GM23338 (cell line): ENCODE results near the gene MSL3. TPM values are rescaled to one million over a fixed set of nuclear protein-coding genes. Genes with fewer than 3 reads are reported as not detected.

Experiments used
- ATAC-seq: fragments of 200-7000 bp; cut with Tn5 transposase; 3 replicates; pipeline ENCODE4 v1.9.1; 2020
- DNase-seq: peaks from one replicate; pipeline ENCODE4 v3.0.0-alpha.2; 2015; ENCODE audit warnings: low spot score
- H2AFZ ChIP-seq: fragments of 200-600 bp; sonication (generic); 2 replicates; pipeline ENCODE4 v1.8.0; 2016; ENCODE audit warnings: antibody characterized with exemption, mild to moderate bottlenecking, moderate library complexity
- H3F3A ChIP-seq: fragments of 200-600 bp; sonication (generic); replicated peaks from 2 replicates; pipeline ENCODE4 v1.8.0; 2017; ENCODE audit warnings: antibody characterized with exemption, mixed run types, low read depth
- H3K27ac ChIP-seq: fragments of 200-600 bp; sonication (generic); 2 replicates; pipeline ENCODE4 v1.6.1; 2016; ENCODE audit warnings: low read depth
- H3K27me3 ChIP-seq: fragments of 200-600 bp; sonication (generic); 2 replicates; pipeline ENCODE4 v1.8.0; 2016; ENCODE audit warnings: mild to moderate bottlenecking, mixed run types, moderate library complexity; ENCODE audit not compliant: insufficient read depth
- H3K36me3 ChIP-seq: fragments of 200-600 bp; sonication (generic); 2 replicates; pipeline ENCODE4 v1.8.0; 2016; ENCODE audit warnings: mild to moderate bottlenecking; ENCODE audit not compliant: insufficient read depth
- H3K4me1 ChIP-seq: fragments of 200-600 bp; sonication (generic); 2 replicates; pipeline ENCODE4 v1.8.0; 2016; ENCODE audit warnings: mild to moderate bottlenecking, moderate library complexity; ENCODE audit not compliant: insufficient read depth
- H3K4me2 ChIP-seq: fragments of 200-600 bp; sonication (generic); 2 replicates; pipeline ENCODE4 v1.7.1; 2017; ENCODE audit warnings: mixed run types
- H3K4me3 ChIP-seq: fragments of 200-600 bp; sonication (generic); 2 replicates; pipeline ENCODE4 v1.6.1; 2016; ENCODE audit warnings: mixed run types
- H3K79me2 ChIP-seq: fragments of 200-600 bp; sonication (generic); replicated peaks from 2 replicates; pipeline ENCODE4 v1.8.0; 2017; ENCODE audit warnings: mild to moderate bottlenecking; ENCODE audit not compliant: insufficient read depth
- H3K9me2 ChIP-seq: fragments of 200-600 bp; sonication (generic); 2 replicates; pipeline ENCODE4 v1.8.0; 2017; ENCODE audit not compliant: insufficient read depth
- H4K20me1 ChIP-seq: fragments of 200-600 bp; sonication (generic); replicated peaks from 2 replicates; pipeline ENCODE4 v1.8.0; 2017; ENCODE audit warnings: mild to moderate bottlenecking; ENCODE audit not compliant: insufficient read depth
- H3K27ac Mint-ChIP-seq: 2 replicates; pipeline ENCODE4 v1.8.0; 2020; ENCODE audit warnings: inconsistent platforms, mild to moderate bottlenecking, moderate library complexity, mixed read lengths
- H3K27me3 Mint-ChIP-seq: 3 replicates; pipeline ENCODE4 v1.8.0; 2022; ENCODE audit warnings: low read depth, mild to moderate bottlenecking, moderate library complexity, mixed read lengths, inconsistent platforms; ENCODE audit not compliant: insufficient read depth, poor library complexity
- H3K36me3 Mint-ChIP-seq: 3 replicates; pipeline ENCODE4 v1.8.0; 2021; ENCODE audit warnings: low read depth, mild to moderate bottlenecking, inconsistent platforms, moderate library complexity, mixed read lengths
- H3K4me1 Mint-ChIP-seq: 3 replicates; pipeline ENCODE4 v1.8.0; 2020; ENCODE audit warnings: mild to moderate bottlenecking, inconsistent platforms, mixed read lengths
- H3K4me3 Mint-ChIP-seq: 3 replicates; pipeline ENCODE4 v1.8.0; 2021; ENCODE audit warnings: moderate library complexity, mild to moderate bottlenecking, inconsistent platforms, mixed read lengths
- H3K9me3 Mint-ChIP-seq: 3 replicates; pipeline ENCODE4 v1.8.0; 2020; ENCODE audit warnings: moderate library complexity, mild to moderate bottlenecking, inconsistent platforms, mixed read lengths
- CREB1 ChIP-seq: fragments of 250-450 bp; sonication (Bioruptor Pico); IDR thresholded peaks from 2 replicates; pipeline ENCODE4 v1.5.0; 2020; ENCODE audit warnings: low read depth, mild to moderate bottlenecking, moderate library complexity
- ETS1 ChIP-seq: IDR thresholded peaks from 2 replicates; pipeline ENCODE4 v1.6.1; 2016; ENCODE audit warnings: antibody characterized with exemption
- EZH2 ChIP-seq: fragments of 200-600 bp; sonication (generic); IDR thresholded peaks from one replicate; pipeline ENCODE4 v1.8.0; 2017; ENCODE audit warnings: antibody characterized with exemption, mild to moderate bottlenecking, low read depth; ENCODE audit not compliant: unreplicated experiment
- EZH2phosphoT487 ChIP-seq: fragments of 200-600 bp; sonication (generic); IDR thresholded peaks from one replicate; pipeline ENCODE4 v1.8.1; 2018; ENCODE audit warnings: antibody characterized with exemption; ENCODE audit not compliant: unreplicated experiment
- JUNB ChIP-seq: IDR thresholded peaks from one replicate; pipeline ENCODE4 v1.6.1; 2016; ENCODE audit warnings: antibody characterized with exemption; ENCODE audit not compliant: unreplicated experiment
- NANOG ChIP-seq: IDR thresholded peaks from 2 replicates; pipeline ENCODE4 v1.6.1; 2016; ENCODE audit warnings: antibody characterized with exemption, borderline replicate concordance
- POLR2AphosphoS5 ChIP-seq: IDR thresholded peaks from 2 replicates; pipeline ENCODE4 v1.6.1; 2016; ENCODE audit warnings: antibody characterized with exemption, low read depth
- STAT1 ChIP-seq: IDR thresholded peaks from one replicate; pipeline ENCODE4 v1.6.1; 2016; ENCODE audit warnings: antibody characterized with exemption; ENCODE audit not compliant: unreplicated experiment
- ZNF114 ChIP-seq: fragments of 250-450 bp; sonication (Bioruptor Pico); IDR thresholded peaks from 2 replicates; pipeline ENCODE4 v1.5.0; 2020; ENCODE audit warnings: mild to moderate bottlenecking, moderate library complexity
- ZNF331 ChIP-seq: fragments of 250-450 bp; sonication (Bioruptor Pico); IDR thresholded peaks from 2 replicates; pipeline ENCODE4 v1.5.0; 2020; ENCODE audit warnings: low read depth, mild to moderate bottlenecking, moderate library complexity
- ZNF462 ChIP-seq: fragments of 250-450 bp; sonication (Bioruptor Pico); IDR thresholded peaks from 2 replicates; pipeline ENCODE4 v1.5.0; 2020; ENCODE audit warnings: mild to moderate bottlenecking, moderate library complexity
- polyA plus RNA-seq: library from polyadenylated mRNA; unstranded; fragments of >200 nt; fragmentation: Nextera tagmentation; extraction: Ambion mirVana; gene quantifications from 2 replicates; pipeline ENCODE4 v1.2.1, GENCODE V29; 2016
- total RNA-seq: library from RNA; depleted of rRNA; stranded (reverse); fragments of >200 nt; shearing (Covaris generic); gene quantifications from 2 replicates; pipeline ENCODE4 v1.2.3, GENCODE V29; 2014
- TF ChIP-seq, protein P1 (sequence below): IDR thresholded peaks from one replicate; pipeline ENCODE4 v1.6.1; 2018; ENCODE audit warnings: antibody characterized with exemption; ENCODE audit not compliant: unreplicated experiment
- TF ChIP-seq, protein P2 (sequence below), 2 experiments: fragments of 200-600 bp in 1 of 2; sonication (generic) in 1 of 2; conservative IDR thresholded peaks; 2 replicates each; pipeline versions ENCODE4 v1.5.1 to v1.6.1; 2016 to 2017; ENCODE audit warnings: antibody characterized with exemption in 2 of 2, low read depth in 2 of 2, mild to moderate bottlenecking in 2 of 2, moderate library complexity in 1 of 2

The MSL3 gene
- total and polyA plus RNA-seq, 2 experiments from 2014 or later: 13.9 to 18.9 TPM

DNA sequence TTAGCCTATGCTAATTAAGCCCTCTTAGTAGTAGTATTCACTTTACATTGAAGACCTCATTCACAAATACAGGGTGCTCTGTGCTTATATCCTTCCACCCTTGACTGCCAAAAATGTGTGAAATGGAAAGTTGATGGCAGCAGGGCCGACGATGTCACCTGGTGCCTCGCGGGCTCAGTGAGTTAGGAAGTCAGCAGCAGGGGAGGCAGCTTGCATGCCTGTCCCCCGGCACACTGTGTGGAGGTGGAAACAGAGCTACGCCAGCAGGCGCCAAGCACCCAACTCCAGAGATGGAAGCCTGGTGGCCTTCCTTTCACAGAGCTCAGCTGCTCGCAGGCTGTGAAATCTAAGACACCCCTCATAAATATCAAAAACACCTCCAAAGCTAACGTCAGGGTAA, 8.4 kb downstream of the MSL3 start:
- H3K27ac Mint-ChIP-seq: no peak overlapping the region
- Histone ChIP-seq H3K79me2 (no peaks in the 10 kb centered on the region), H3K4me2 (no peak overlapping the region), H2AFZ (no peak overlapping the region), H3K27ac (no peak overlapping the region), H3K9me2 (no peaks in the 10 kb centered on the region), H3F3A (no peaks in the 10 kb centered on the region), H3K36me3 (no peaks in the 10 kb centered on the region), H3K4me1 (no peaks in the 10 kb centered on the region), H3K27me3 (no peaks in the 10 kb centered on the region), H3K4me3 (no peak overlapping the region), H4K20me1 (no peaks in the 10 kb centered on the region)
- H3K9me3 Mint-ChIP-seq: no peaks in the 10 kb centered on the region
- H3K36me3 Mint-ChIP-seq: peaks cover 28% of the 10 kb centered on the region
- DNase-seq (no peak), ATAC-seq (no peak)
- no peaks in the 10 kb centered on the region for H3K27me3 Mint-ChIP-seq
- H3K4me3 Mint-ChIP-seq: no peak overlapping the region
- no peaks in the 10 kb centered on the region for H3K4me1 Mint-ChIP-seq
- no peak for TF ChIP-seq ZNF462
- TF ChIP-seq, protein P1, sequence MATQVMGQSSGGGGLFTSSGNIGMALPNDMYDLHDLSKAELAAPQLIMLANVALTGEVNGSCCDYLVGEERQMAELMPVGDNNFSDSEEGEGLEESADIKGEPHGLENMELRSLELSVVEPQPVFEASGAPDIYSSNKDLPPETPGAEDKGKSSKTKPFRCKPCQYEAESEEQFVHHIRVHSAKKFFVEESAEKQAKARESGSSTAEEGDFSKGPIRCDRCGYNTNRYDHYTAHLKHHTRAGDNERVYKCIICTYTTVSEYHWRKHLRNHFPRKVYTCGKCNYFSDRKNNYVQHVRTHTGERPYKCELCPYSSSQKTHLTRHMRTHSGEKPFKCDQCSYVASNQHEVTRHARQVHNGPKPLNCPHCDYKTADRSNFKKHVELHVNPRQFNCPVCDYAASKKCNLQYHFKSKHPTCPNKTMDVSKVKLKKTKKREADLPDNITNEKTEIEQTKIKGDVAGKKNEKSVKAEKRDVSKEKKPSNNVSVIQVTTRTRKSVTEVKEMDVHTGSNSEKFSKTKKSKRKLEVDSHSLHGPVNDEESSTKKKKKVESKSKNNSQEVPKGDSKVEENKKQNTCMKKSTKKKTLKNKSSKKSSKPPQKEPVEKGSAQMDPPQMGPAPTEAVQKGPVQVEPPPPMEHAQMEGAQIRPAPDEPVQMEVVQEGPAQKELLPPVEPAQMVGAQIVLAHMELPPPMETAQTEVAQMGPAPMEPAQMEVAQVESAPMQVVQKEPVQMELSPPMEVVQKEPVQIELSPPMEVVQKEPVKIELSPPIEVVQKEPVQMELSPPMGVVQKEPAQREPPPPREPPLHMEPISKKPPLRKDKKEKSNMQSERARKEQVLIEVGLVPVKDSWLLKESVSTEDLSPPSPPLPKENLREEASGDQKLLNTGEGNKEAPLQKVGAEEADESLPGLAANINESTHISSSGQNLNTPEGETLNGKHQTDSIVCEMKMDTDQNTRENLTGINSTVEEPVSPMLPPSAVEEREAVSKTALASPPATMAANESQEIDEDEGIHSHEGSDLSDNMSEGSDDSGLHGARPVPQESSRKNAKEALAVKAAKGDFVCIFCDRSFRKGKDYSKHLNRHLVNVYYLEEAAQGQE: no peak
- TF ChIP-seq, protein P2, sequence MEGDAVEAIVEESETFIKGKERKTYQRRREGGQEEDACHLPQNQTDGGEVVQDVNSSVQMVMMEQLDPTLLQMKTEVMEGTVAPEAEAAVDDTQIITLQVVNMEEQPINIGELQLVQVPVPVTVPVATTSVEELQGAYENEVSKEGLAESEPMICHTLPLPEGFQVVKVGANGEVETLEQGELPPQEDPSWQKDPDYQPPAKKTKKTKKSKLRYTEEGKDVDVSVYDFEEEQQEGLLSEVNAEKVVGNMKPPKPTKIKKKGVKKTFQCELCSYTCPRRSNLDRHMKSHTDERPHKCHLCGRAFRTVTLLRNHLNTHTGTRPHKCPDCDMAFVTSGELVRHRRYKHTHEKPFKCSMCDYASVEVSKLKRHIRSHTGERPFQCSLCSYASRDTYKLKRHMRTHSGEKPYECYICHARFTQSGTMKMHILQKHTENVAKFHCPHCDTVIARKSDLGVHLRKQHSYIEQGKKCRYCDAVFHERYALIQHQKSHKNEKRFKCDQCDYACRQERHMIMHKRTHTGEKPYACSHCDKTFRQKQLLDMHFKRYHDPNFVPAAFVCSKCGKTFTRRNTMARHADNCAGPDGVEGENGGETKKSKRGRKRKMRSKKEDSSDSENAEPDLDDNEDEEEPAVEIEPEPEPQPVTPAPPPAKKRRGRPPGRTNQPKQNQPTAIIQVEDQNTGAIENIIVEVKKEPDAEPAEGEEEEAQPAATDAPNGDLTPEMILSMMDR (conservative IDR thresholded peaks at IDR 0.05; ENCODE audit: low read depth in 2 of 2): no peak
- TF ChIP-seq ETS1: no peak
- no peak for TF ChIP-seq POLR2AphosphoS5
- TF ChIP-seq STAT1: no peak
- no peak for TF ChIP-seq EZH2phosphoT487
- no peak for TF ChIP-seq ZNF331
- TF ChIP-seq ZNF114 (CRISPR knock-in tag): no peak
- no peak for TF ChIP-seq NANOG
- no peak for TF ChIP-seq CREB1 (CRISPR knock-in tag)
- TF ChIP-seq JUNB: no peak
- TF ChIP-seq EZH2: no peak
